ENCODE results near the gene PRPF38A.

PRPF38A gene

GRCh38 chr1:52435650-52436049 is 31.2 kb downstream of the PRPF38A start:
- TF ChIP-seq POLR2AphosphoS5 (IDR thresholded peaks at IDR 0.05; ENCODE audit: low read depth, low read length), result no peak
- no peak for TF ChIP-seq POU2F2 (IDR thresholded peaks at IDR 0.05; ENCODE audit: low read depth, low read length)
- TF ChIP-seq SPI1 (IDR thresholded peaks at IDR 0.05; ENCODE audit: low read depth, low read length), result no peak
- TF ChIP-seq POLR2A (IDR thresholded peaks at IDR 0.05; ENCODE audit: low read depth, low read length), result no peak
- no peak for TF ChIP-seq TAF1 (IDR thresholded peaks at IDR 0.05; ENCODE audit: low read depth, low read length)
- no peak for TF ChIP-seq PAX5 (IDR thresholded peaks at IDR 0.05; ENCODE audit: insufficient read depth, low read length, severe bottlenecking)
- FAIRE-seq, result no peak
- DNase-seq (ENCODE audit: insufficient read length, low spot score), result no peak

GRCh38 chr1:52436817-52437216 is 32.4 kb downstream of the PRPF38A start:
- FAIRE-seq (no peak), DNase-seq (ENCODE audit: insufficient read length, low spot score) (no peak)
- TF ChIP-seq POLR2A (IDR thresholded peaks at IDR 0.05; ENCODE audit: low read depth, low read length) (no peak), PAX5 (IDR thresholded peaks at IDR 0.05; ENCODE audit: insufficient read depth, low read length, severe bottlenecking) (no peak), TAF1 (IDR thresholded peaks at IDR 0.05; ENCODE audit: low read depth, low read length) (no peak), POLR2AphosphoS5 (IDR thresholded peaks at IDR 0.05; ENCODE audit: low read depth, low read length) (no peak), POU2F2 (IDR thresholded peaks at IDR 0.05; ENCODE audit: low read depth, low read length) (no peak), SPI1 (IDR thresholded peaks at IDR 0.05; ENCODE audit: low read depth, low read length) (no peak)

GRCh38 chr1:52439976-52440375 is 35.6 kb downstream of the PRPF38A start:
- TF ChIP-seq POU2F2 (IDR thresholded peaks at IDR 0.05; ENCODE audit: low read depth, low read length) (no peak), POLR2A (IDR thresholded peaks at IDR 0.05; ENCODE audit: low read depth, low read length) (no peak), PAX5 (IDR thresholded peaks at IDR 0.05; ENCODE audit: insufficient read depth, low read length, severe bottlenecking) (no peak), POLR2AphosphoS5 (IDR thresholded peaks at IDR 0.05; ENCODE audit: low read depth, low read length) (no peak), TAF1 (IDR thresholded peaks at IDR 0.05; ENCODE audit: low read depth, low read length) (no peak), SPI1 (IDR thresholded peaks at IDR 0.05; ENCODE audit: low read depth, low read length) (no peak)
- no peak for DNase-seq (ENCODE audit: insufficient read length, low spot score)
- FAIRE-seq, result no peak

- FAIRE-seq (no peak), DNase-seq (ENCODE audit: insufficient read length, low spot score) (no peak)
- TF ChIP-seq PAX5 (IDR thresholded peaks at IDR 0.05; ENCODE audit: insufficient read depth, low read length, severe bottlenecking), result no peak
Measured at GRCh38 chr1:52444463-52444862, 40.1 kb downstream of the PRPF38A start.

- TF ChIP-seq PAX5 (IDR thresholded peaks at IDR 0.05; ENCODE audit: insufficient read depth, low read length, severe bottlenecking), result no peak
- no peak for TF ChIP-seq TAF1 (IDR thresholded peaks at IDR 0.05; ENCODE audit: low read depth, low read length)
- no peak for TF ChIP-seq POLR2AphosphoS5 (IDR thresholded peaks at IDR 0.05; ENCODE audit: low read depth, low read length)
- TF ChIP-seq POU2F2 (IDR thresholded peaks at IDR 0.05; ENCODE audit: low read depth, low read length), result no peak
- FAIRE-seq, result no peak
- no peak for DNase-seq (ENCODE audit: insufficient read length, low spot score)
Measured at GRCh38 chr1:52454127-52454526, 49.7 kb downstream of the PRPF38A start.

- TF ChIP-seq TAF1 (IDR thresholded peaks at IDR 0.05; ENCODE audit: low read depth, low read length), result no peak
- TF ChIP-seq POLR2AphosphoS5 (IDR thresholded peaks at IDR 0.05; ENCODE audit: low read depth, low read length), result no peak
- TF ChIP-seq POLR2A (IDR thresholded peaks at IDR 0.05; ENCODE audit: low read depth, low read length), result no peak
- TF ChIP-seq PAX5 (IDR thresholded peaks at IDR 0.05; ENCODE audit: insufficient read depth, low read length, severe bottlenecking), result no peak
- no peak for TF ChIP-seq POU2F2 (IDR thresholded peaks at IDR 0.05; ENCODE audit: low read depth, low read length)
- no peak for TF ChIP-seq SPI1 (IDR thresholded peaks at IDR 0.05; ENCODE audit: low read depth, low read length)
- DNase-seq (ENCODE audit: insufficient read length, low spot score) (no peak), FAIRE-seq (no peak)
Measured at GRCh38 chr1:52454779-52455178, 50.4 kb downstream of the PRPF38A start.

GRCh38 chr1:52455686-52456085 is 51.3 kb downstream of the PRPF38A start:
- DNase-seq (ENCODE audit: insufficient read length, low spot score) (no peak), FAIRE-seq (no peak)
- TF ChIP-seq PAX5 (IDR thresholded peaks at IDR 0.05; ENCODE audit: insufficient read depth, low read length, severe bottlenecking) (no peak), POLR2AphosphoS5 (IDR thresholded peaks at IDR 0.05; ENCODE audit: low read depth, low read length) (no peak), POLR2A (IDR thresholded peaks at IDR 0.05; ENCODE audit: low read depth, low read length) (no peak), TAF1 (IDR thresholded peaks at IDR 0.05; ENCODE audit: low read depth, low read length) (no peak), SPI1 (IDR thresholded peaks at IDR 0.05; ENCODE audit: low read depth, low read length) (no peak), POU2F2 (IDR thresholded peaks at IDR 0.05; ENCODE audit: low read depth, low read length) (no peak)

GRCh38 chr1:52460694-52461093 is 56.3 kb downstream of the PRPF38A start:
- TF ChIP-seq POLR2A (IDR thresholded peaks at IDR 0.05; ENCODE audit: low read depth, low read length), result no peak
- no peak for TF ChIP-seq POLR2AphosphoS5 (IDR thresholded peaks at IDR 0.05; ENCODE audit: low read depth, low read length)
- TF ChIP-seq POU2F2 (IDR thresholded peaks at IDR 0.05; ENCODE audit: low read depth, low read length), result no peak
- no peak for TF ChIP-seq SPI1 (IDR thresholded peaks at IDR 0.05; ENCODE audit: low read depth, low read length)
- no peak for TF ChIP-seq TAF1 (IDR thresholded peaks at IDR 0.05; ENCODE audit: low read depth, low read length)
- no peak for TF ChIP-seq PAX5 (IDR thresholded peaks at IDR 0.05; ENCODE audit: insufficient read depth, low read length, severe bottlenecking)
- DNase-seq (ENCODE audit: insufficient read length, low spot score) (no peak), FAIRE-seq (no peak)

- TF ChIP-seq PAX5 (IDR thresholded peaks at IDR 0.05; ENCODE audit: insufficient read depth, low read length, severe bottlenecking), result no peak
- TF ChIP-seq TAF1 (IDR thresholded peaks at IDR 0.05; ENCODE audit: low read depth, low read length), result no peak
- TF ChIP-seq POLR2A (IDR thresholded peaks at IDR 0.05; ENCODE audit: low read depth, low read length), result no peak
- TF ChIP-seq SPI1 (IDR thresholded peaks at IDR 0.05; ENCODE audit: low read depth, low read length), result no peak
- TF ChIP-seq POLR2AphosphoS5 (IDR thresholded peaks at IDR 0.05; ENCODE audit: low read depth, low read length), result no peak
- TF ChIP-seq POU2F2 (IDR thresholded peaks at IDR 0.05; ENCODE audit: low read depth, low read length), result no peak
- DNase-seq (ENCODE audit: insufficient read length, low spot score) (no peak), FAIRE-seq (no peak)
Measured at GRCh38 chr1:52461821-52462220, 57.4 kb downstream of the PRPF38A start.

- TF ChIP-seq POLR2AphosphoS5 (IDR thresholded peaks at IDR 0.05; ENCODE audit: low read depth, low read length), result no peak
- TF ChIP-seq SPI1 (IDR thresholded peaks at IDR 0.05; ENCODE audit: low read depth, low read length), result no peak
- TF ChIP-seq POLR2A (IDR thresholded peaks at IDR 0.05; ENCODE audit: low read depth, low read length), result no peak
- TF ChIP-seq POU2F2 (IDR thresholded peaks at IDR 0.05; ENCODE audit: low read depth, low read length), result no peak
- TF ChIP-seq PAX5 (IDR thresholded peaks at IDR 0.05; ENCODE audit: insufficient read depth, low read length, severe bottlenecking), result no peak
- no peak for TF ChIP-seq TAF1 (IDR thresholded peaks at IDR 0.05; ENCODE audit: low read depth, low read length)
- DNase-seq (ENCODE audit: insufficient read length, low spot score) (no peak), FAIRE-seq (no peak)
Measured at GRCh38 chr1:52463891-52464290, 59.5 kb downstream of the PRPF38A start.

All from GM12891 (cell line).